ENCODE results near the gene TRAPPC3.
A peak's percentile ranks its signal among the peaks of the same experiment; 100 is the strongest.

- TF ChIP-seq ELF4 (IDR thresholded peaks at IDR 0.05) = peak; percentile 82
- TF ChIP-seq TARDBP (IDR thresholded peaks at IDR 0.05) = no peak
- no peak for TF ChIP-seq SUZ12 (IDR thresholded peaks at IDR 0.05)
- no peak for TF ChIP-seq SP1 (IDR thresholded peaks at IDR 0.05)
- no peak for TF ChIP-seq FOXK2 (IDR thresholded peaks at IDR 0.05)
- TF ChIP-seq FOXM1 (IDR thresholded peaks at IDR 0.05; ENCODE audit: borderline replicate concordance) = no peak
- no peak; the same call in 1 of the 2 replicates for TF ChIP-seq L3MBTL2 (conservative IDR thresholded peaks at IDR 0.05)
- TF ChIP-seq BHLHE40 (IDR thresholded peaks at IDR 0.05; ENCODE audit: borderline replicate concordance) = no peak
- peak; percentile 75; the same call in 1 of the 2 replicates for TF ChIP-seq ARNT (IDR thresholded peaks at IDR 0.05)
- TF ChIP-seq FOXA1 (IDR thresholded peaks at IDR 0.05) = no peak
- TF ChIP-seq HDGF (IDR thresholded peaks at IDR 0.05; ENCODE audit: borderline replicate concordance) = no peak
- TF ChIP-seq NFRKB (IDR thresholded peaks at IDR 0.05) = no peak
- peak; percentile 34; the same call in 1 of the 2 replicates for TF ChIP-seq CTBP1 (IDR thresholded peaks at IDR 0.05; ENCODE audit: borderline replicate concordance)
- TF ChIP-seq PKNOX1 (IDR thresholded peaks at IDR 0.05) = no peak
Measured at GRCh38 chr1:36088577-36089392, 60.5 kb downstream of the TRAPPC3 start, which contains the start of gene ADPRS.
